ENCODE measurements around the gene TEAD1.

DNA sequence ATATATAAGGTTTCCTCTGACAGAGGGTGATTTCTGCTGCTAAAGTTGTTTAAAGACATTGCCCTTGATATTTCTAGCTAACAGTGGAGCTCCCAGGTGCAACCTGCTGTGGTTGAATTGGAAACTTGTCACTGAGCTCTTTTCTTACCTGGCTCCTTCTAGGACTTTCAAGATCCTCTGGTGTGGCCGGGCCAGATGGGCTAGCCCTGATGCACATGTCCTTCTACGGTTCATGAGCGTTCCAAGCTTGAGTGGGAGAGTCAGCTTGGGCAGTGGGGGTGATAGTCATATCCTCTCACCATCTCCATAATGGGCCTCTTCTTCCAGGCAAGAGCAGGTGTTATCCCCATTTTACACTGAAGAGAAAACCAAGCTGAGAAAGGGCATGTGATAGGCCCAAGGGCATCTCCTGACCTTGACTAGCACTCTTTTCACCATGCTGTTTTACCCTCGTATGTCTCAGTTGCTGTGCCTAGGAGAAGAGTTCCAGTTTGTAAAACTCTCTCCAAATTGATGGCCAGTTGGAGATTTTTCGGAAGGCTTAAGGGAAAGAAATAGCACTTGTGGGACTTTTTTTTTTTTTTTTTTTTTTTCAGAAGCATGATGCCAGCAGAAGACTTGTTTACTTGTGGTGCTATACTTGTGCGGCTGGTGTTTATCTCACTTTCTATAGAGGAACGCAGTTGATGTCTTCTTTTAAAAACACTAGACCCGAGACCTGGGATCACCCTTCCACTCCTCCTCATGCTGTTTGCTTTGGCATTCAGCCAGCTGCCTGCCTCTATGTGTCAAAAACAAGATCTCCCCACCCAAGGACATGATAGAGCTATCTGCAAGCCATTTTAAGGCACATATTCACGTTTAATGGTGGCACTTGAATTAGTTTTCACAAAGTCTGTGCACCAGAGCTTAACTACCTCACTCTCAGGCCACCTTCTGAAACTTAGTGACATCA, 32.6 kb downstream of the TEAD1 start:
- TF ChIP-seq, protein P1, sequence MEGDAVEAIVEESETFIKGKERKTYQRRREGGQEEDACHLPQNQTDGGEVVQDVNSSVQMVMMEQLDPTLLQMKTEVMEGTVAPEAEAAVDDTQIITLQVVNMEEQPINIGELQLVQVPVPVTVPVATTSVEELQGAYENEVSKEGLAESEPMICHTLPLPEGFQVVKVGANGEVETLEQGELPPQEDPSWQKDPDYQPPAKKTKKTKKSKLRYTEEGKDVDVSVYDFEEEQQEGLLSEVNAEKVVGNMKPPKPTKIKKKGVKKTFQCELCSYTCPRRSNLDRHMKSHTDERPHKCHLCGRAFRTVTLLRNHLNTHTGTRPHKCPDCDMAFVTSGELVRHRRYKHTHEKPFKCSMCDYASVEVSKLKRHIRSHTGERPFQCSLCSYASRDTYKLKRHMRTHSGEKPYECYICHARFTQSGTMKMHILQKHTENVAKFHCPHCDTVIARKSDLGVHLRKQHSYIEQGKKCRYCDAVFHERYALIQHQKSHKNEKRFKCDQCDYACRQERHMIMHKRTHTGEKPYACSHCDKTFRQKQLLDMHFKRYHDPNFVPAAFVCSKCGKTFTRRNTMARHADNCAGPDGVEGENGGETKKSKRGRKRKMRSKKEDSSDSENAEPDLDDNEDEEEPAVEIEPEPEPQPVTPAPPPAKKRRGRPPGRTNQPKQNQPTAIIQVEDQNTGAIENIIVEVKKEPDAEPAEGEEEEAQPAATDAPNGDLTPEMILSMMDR (conservative IDR thresholded peaks at IDR 0.05 in 1 of 2, IDR thresholded peaks at IDR 0.05 in 1 of 2; ENCODE audit: low read depth in 1 of 2, low read length in 2 of 2): no peak
- TF ChIP-seq EZH2 (IDR thresholded peaks at IDR 0.05; ENCODE audit: low read length, missing control alignments): no peak

All from fibroblast of lung (primary cell).